Gastroesophageal sphincter (tissue), 4 donors: ENCODE data around the gene RELL1. TPM values are rescaled to one million over a fixed set of nuclear protein-coding genes. Genes with fewer than 3 reads are reported as not detected.

Experiments used
- ATAC-seq: fragments of 150-250 bp; one replicate; pipeline ENCODE4 v1.9.1; 2016; ENCODE audit warnings: mild to moderate bottlenecking, moderate library complexity
- H3K27ac ChIP-seq, 4 donors: fragments of 200-600 bp; sonication (generic) in 3 of 4; 1 replicate in 3 of 4; 2 replicates in 1 of 4; pipeline ENCODE4 v1.5.1; 2016 to 2019
- H3K27me3 ChIP-seq: fragments of 200-600 bp; sonication (generic); one replicate; pipeline ENCODE4 v1.5.1; 2019
- H3K36me3 ChIP-seq, 2 donors: fragments of 200-600 bp; sonication (generic); one replicate each; pipeline ENCODE4 v1.5.1; 2019; ENCODE audit warnings: control low read depth in 1 of 2
- H3K4me1 ChIP-seq, 3 donors: fragments of 200-600 bp; sonication (generic); 1 replicate in 2 of 3; 2 replicates in 1 of 3; pipeline ENCODE4 v1.5.1; 2016 to 2019; ENCODE audit warnings: control low read depth in 2 of 3
- H3K4me3 ChIP-seq, 2 donors: fragments of 200-600 bp; sonication (generic); one replicate each; pipeline ENCODE4 v1.5.1; 2019; ENCODE audit warnings: mild to moderate bottlenecking in 1 of 2, moderate library complexity in 1 of 2
- H3K9me3 ChIP-seq, 3 donors: fragments of 200-600 bp; sonication (generic); one replicate each; pipeline ENCODE4 v1.5.1; 2017 to 2019; ENCODE audit warnings: control low read depth in 2 of 3
- EP300 ChIP-seq: sonication (generic); formaldehyde crosslinking; IDR thresholded peaks from one replicate; pipeline ENCODE4 v1.6.1; 2017; ENCODE audit warnings: antibody characterized with exemption, mild to moderate bottlenecking
- POLR2A ChIP-seq, 2 donors: fragments of 450-650 bp; IDR thresholded peaks; one replicate each; pipeline ENCODE4 v1.6.1; 2017; ENCODE audit warnings: antibody characterized with exemption in 2 of 2, mild to moderate bottlenecking in 2 of 2, moderate library complexity in 1 of 2
- POLR2AphosphoS5 ChIP-seq: sonication (generic); formaldehyde crosslinking; IDR thresholded peaks from one replicate; pipeline ENCODE4 v1.6.1; 2017; ENCODE audit warnings: antibody characterized with exemption
- WGBS, 2 donors: methylation state at CpG; one replicate each; pipeline ENCODE4 v1.1.5; 2018; ENCODE audit warnings: low coverage in 1 of 2; 5-methylcytosine and 5-hydroxymethylcytosine counted together
- total RNA-seq, 4 donors: library from RNA; depleted of rRNA; stranded (reverse); fragments of >200 nt; gene quantifications; one replicate each; pipeline ENCODE4 v1.1.0, GENCODE V29; 2016
- TF ChIP-seq, protein P1 (sequence below), 4 experiments: fragments of 200-600 bp in 2 of 4; fragments of 450-650 bp in 2 of 4; sonication (generic) in 1 of 4; IDR thresholded peaks; one replicate each; pipeline ENCODE4 v1.5.1; 2017 to 2019; ENCODE audit warnings: antibody characterized with exemption in 4 of 4, mild to moderate bottlenecking in 2 of 4, moderate library complexity in 2 of 4

Gene RELL1
- total RNA-seq, 4 donors from 2014 or later, result 61.0 to 96.7 (median 69.3) TPM

DNA sequence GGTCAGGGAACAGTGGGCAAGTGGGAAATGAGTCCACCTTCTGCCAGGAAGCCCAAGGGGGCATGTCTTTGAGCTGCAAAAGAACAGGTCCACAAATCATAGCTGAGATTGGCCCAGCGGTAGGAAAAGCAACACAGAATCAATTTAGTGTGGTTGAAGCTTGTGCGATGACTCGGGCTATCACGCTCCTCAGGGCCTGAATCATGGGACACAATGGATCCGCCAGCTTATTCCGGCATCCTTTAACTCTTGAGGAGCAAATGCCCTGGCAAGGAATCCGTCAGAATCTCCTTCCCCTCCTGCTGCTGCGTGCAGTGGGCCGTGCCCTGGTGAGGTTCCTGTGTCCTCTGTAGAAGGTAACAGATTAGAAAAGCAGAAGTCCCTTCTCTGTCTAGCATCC lies 98.0 kb downstream of the RELL1 start:
- whole genome bisulfite sequencing, 2 donors, result 84 to 91% methylated on average over 3 to 9 of the region's 9 CpGs
- no peak for TF ChIP-seq POLR2AphosphoS5
- TF ChIP-seq EP300, result no peak
- no peak for TF ChIP-seq POLR2A (IDR thresholded peaks at IDR 0.05)
- TF ChIP-seq, protein P1, sequence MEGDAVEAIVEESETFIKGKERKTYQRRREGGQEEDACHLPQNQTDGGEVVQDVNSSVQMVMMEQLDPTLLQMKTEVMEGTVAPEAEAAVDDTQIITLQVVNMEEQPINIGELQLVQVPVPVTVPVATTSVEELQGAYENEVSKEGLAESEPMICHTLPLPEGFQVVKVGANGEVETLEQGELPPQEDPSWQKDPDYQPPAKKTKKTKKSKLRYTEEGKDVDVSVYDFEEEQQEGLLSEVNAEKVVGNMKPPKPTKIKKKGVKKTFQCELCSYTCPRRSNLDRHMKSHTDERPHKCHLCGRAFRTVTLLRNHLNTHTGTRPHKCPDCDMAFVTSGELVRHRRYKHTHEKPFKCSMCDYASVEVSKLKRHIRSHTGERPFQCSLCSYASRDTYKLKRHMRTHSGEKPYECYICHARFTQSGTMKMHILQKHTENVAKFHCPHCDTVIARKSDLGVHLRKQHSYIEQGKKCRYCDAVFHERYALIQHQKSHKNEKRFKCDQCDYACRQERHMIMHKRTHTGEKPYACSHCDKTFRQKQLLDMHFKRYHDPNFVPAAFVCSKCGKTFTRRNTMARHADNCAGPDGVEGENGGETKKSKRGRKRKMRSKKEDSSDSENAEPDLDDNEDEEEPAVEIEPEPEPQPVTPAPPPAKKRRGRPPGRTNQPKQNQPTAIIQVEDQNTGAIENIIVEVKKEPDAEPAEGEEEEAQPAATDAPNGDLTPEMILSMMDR (IDR thresholded peaks at IDR 0.05), result no peak
- no peak for ATAC-seq
- H3K27me3 ChIP-seq, result no peaks in the 10 kb centered on the region
- H3K36me3 ChIP-seq, result peaks cover 0 to 23% of the 10 kb centered on the region in 2 donors
- H3K27ac ChIP-seq, result no peak overlapping the region
- H3K4me3 ChIP-seq, result no peak overlapping the region
- H3K9me3 ChIP-seq, result no peaks in the 10 kb centered on the region
- no peaks in the 10 kb centered on the region for H3K4me1 ChIP-seq

DNA sequence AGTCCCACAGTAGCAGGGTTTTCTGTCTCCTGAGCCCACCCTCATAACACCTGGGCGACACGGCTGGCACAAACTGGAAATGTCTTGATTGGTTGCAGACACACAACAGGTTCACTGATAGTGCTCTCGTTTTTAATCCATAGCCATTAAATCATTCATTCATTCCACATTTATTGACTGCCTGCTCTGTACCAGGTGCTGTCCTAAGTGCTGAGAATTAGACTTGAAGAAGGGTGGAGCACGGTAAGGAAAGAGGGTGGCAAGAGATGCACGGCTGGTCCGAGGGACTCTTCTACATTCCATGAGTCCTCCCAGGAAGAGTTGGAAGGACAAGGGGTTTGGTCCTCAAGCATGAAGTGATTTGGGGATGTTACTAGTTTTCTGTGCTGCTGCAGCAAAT lies 100.0 kb downstream of the RELL1 start:
- no peak overlapping the region for H3K4me3 ChIP-seq
- 53 to 71% methylated on average over 5 of the region's 6 CpGs for WGBS, 2 donors
- no peak for ATAC-seq
- no peak overlapping the region for H3K27ac ChIP-seq
- H3K4me1 ChIP-seq, result no peaks in the 10 kb centered on the region
- H3K27me3 ChIP-seq, result no peaks in the 10 kb centered on the region
- peaks cover 0 to 23% of the 10 kb centered on the region in 2 donors for H3K36me3 ChIP-seq
- peaks cover 0 to 10% (median 0%) of the 10 kb centered on the region in 3 donors for H3K9me3 ChIP-seq
- no peak for TF ChIP-seq POLR2AphosphoS5
- TF ChIP-seq EP300, result no peak
- no peak for TF ChIP-seq POLR2A (IDR thresholded peaks at IDR 0.05)
- TF ChIP-seq, protein P1 (IDR thresholded peaks at IDR 0.05), result no peak

DNA sequence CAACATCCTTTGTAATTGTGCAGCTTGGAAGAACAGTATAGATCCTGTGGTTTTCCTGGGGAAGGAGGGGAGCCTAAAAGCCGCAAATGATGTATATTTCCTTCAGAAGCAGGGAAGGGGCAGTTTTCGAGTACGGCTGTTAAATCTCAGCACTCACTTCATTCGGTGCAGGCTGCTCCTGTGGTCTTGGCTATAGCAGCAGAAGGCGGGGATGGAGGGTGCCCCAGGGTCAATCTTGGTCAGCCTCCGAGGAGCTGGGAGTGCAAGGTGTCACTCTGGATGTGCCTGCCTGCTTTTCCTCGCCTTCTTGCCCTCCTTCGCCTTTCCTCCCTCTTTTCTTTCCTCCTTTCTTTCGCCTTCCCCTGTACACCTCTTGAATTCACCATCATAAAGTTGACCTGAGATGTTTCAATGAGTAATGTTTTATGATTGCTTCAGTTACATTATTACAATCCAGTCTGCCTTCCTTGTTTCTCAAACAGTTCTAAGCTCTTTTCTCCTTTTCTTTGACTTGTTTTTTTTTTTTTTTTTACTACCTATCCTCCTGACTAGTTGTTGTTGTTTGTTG lies 101.6 kb downstream of the RELL1 start:
- 71 to 77% methylated on average over 9 of the region's 9 CpGs for WGBS, 2 donors
- H3K27ac ChIP-seq, result no peak overlapping the region
- TF ChIP-seq POLR2AphosphoS5 (no peak), POLR2A (IDR thresholded peaks at IDR 0.05) (no peak), EP300 (no peak)
- TF ChIP-seq, protein P1 (IDR thresholded peaks at IDR 0.05), result no peak
- no peak for ATAC-seq
- peaks cover 0 to 10% of the 10 kb centered on the region in 2 donors for H3K36me3 ChIP-seq
- no peaks in the 10 kb centered on the region for H3K4me1 ChIP-seq
- no peak overlapping the region for H3K4me3 ChIP-seq
- no peaks in the 10 kb centered on the region for H3K27me3 ChIP-seq
- H3K9me3 ChIP-seq, result peaks cover 0 to 24% (median 0%) of the 10 kb centered on the region in 3 donors

DNA sequence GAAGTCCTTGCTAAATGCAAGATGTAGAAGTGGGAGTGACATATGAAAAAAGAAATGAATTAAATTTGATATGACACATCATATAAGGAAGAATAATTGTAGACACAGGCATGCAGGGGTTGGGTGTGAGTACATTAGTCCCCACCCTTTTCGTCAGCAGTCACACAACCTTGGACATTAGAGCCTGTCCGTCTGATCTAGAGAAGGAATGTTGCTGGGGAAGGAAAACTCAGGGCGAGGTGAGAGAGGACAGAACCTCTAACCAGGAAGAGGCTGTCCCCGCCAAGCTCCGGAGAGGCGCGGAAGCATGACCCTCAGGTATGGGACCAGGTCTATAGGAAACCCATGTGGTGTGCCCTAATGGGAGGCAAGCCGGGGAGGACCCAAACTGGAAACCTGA lies 102.1 kb downstream of the RELL1 start:
- H3K4me1 ChIP-seq, result no peaks in the 10 kb centered on the region
- no peak overlapping the region for H3K27ac ChIP-seq
- 77 to 91% methylated on average over 5 of the region's 8 CpGs for WGBS, 2 donors
- peaks cover 0 to 27% (median 0%) of the 10 kb centered on the region in 3 donors for H3K9me3 ChIP-seq
- no peak for ATAC-seq
- H3K36me3 ChIP-seq, result peaks cover 0 to 9% of the 10 kb centered on the region in 2 donors
- no peaks in the 10 kb centered on the region for H3K27me3 ChIP-seq
- no peak overlapping the region for H3K4me3 ChIP-seq
- TF ChIP-seq, protein P1 (IDR thresholded peaks at IDR 0.05), result no peak
- TF ChIP-seq EP300 (no peak), POLR2AphosphoS5 (no peak), POLR2A (IDR thresholded peaks at IDR 0.05) (no peak)

DNA sequence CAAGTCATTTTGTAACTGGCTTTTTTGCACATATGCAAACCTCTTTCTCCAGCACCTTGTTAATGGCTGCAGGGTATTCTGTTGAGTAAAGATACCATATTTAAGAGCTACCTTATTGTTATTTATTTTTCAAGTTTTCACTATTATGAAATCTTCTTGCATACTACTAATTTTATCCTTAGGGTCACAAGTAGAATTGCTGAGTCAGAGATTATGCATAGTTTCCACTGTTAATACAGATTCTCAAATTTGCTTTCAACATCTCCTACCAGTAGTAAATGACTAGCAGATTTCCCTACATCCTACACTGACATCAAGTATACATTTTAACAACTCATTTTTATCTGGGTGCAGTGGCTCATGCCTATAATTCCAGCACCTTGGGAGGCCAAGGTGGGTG lies 112.6 kb downstream of the RELL1 start:
- TF ChIP-seq POLR2AphosphoS5 (no peak), EP300 (no peak), POLR2A (IDR thresholded peaks at IDR 0.05) (no peak)
- TF ChIP-seq, protein P1 (IDR thresholded peaks at IDR 0.05), result no peak
- H3K9me3 ChIP-seq, result peaks cover 0 to 4% (median 0%) of the 10 kb centered on the region in 3 donors
- no peak overlapping the region for H3K4me3 ChIP-seq
- no peaks in the 10 kb centered on the region for H3K36me3 ChIP-seq
- no peak overlapping the region for H3K27ac ChIP-seq
- no peak for ATAC-seq
- no peaks in the 10 kb centered on the region for H3K27me3 ChIP-seq
- no peaks in the 10 kb centered on the region for H3K4me1 ChIP-seq
